HG03175 (cell line): ENCODE measurements around the gene C2orf68.
"Not testable (repeated sequence)": the region's sequence is repeated elsewhere in the genome, so short reads cannot be mapped to it uniquely, and the experiment has no call there.

Source experiments
- ATAC-seq: cut with Tn5 transposase; IDR thresholded peaks from one replicate; pipeline ENCODE4 v1.9.1; 2021; ENCODE audit warnings: mild to moderate bottlenecking, moderate library complexity; ENCODE audit not compliant: unreplicated experiment

The C2orf68 gene

DNA sequence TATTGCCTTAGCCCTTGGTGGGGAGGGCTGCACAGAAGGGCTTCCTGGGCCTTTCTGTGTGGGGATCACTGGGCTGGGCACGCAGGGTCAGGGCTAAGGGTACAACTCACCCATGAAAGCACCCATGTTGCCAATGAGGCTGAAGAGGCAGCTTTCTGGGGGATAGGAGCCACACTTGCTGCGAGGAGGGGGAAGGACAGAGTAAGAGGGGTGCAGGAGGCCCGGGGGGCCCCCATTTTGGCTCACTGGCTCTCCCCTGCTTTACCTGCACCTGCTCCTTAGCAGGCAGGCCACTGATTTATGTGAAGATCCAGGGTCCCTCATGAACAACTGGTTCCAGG, 11.7 kb downstream of the C2orf68 start:
- ATAC-seq = no peak

DNA sequence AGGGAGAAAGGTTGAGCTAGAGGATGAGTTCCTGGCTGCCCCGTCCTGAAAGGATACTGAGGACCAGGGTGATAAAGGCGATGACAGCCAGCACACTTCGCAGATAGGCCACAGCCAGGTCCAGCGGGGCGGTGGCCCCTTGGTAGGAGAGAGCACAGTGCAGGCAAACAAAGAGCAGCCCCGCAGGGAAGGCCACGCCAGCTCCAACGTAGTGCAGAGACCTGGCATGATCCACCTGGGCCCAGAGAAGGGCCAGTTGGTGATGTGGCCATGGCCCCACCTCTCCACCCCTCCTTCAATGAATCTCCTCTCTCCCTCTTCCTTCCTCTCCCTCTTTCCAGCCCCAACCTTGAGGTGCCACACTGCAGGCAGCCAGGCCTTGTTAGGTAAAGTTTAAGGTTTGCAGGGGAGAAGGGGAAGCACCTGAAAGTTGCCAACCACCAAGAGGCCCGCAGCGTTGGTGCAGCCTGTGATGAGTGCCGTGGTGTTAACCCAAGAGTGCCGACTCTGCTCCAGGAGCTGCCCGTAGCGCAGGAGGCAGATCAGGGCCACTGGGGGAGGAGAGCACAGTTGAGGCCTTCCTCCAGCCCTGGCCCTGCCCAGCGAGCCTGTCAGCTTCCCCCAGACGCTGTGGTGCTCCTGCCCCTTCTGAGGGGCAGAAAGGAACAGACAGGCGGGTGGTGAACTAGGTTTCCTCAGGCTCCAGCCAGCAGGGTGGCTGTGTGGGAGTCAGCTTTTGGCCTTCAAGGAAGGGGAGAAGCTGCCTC, 12.2 kb downstream of the C2orf68 start:
- no peak for ATAC-seq

DNA sequence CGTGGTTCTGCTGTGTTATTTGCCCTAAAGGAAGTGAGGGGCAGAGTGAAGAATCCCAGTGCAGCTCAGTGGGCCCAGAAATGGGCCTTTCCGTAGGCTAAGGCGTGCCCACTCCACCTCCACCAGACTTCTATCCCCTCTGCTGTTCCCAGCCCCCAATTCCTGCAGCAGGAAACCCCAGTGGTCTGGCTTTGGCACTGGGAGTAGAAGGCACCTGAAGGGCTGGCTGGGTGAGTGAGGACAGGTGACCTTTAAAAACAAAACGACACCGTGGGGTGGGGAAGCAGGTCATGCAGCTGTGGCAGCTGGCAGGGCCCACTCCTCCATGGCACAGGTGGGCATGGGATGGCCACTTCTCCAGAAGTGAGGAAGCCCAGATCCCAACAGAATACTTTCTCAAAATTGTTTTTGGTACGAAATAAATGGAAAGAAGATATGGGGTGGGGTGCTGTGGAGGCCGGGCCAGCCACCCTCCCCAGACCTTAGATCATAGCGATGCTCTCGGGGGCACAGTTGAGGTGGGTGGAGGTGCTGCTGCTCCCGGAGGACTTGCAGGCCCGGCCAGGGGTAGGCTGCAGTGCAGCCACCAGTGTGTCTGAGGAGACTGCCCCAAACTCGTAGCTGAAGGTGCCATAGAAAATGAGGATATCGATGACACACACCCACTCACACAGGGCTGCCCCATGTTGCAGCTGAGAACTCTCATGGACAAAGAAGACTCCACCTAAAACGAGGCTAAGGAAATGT, 13.1 kb downstream of the C2orf68 start:
- ATAC-seq = no peak

DNA sequence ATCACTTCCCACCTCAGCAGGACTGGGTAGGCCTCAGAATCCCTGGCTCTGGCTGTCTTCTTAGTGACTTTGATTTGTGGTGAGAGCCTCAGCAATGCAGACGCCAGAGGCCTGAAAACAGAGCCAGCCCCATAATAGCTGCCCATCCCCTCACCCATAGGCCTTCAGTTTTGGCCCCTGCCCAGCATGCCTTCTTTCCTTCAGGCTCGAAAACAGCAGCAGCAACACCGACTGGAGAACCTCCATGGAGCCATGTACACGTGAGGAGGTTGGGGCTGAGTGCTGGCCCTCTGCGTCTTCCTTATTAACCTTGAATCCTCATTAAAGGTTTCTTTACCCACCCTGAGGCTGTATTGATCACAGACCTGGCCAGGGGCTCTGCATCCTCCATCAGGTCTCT, 14.6 kb downstream of the C2orf68 start:
- ATAC-seq = no peak

DNA sequence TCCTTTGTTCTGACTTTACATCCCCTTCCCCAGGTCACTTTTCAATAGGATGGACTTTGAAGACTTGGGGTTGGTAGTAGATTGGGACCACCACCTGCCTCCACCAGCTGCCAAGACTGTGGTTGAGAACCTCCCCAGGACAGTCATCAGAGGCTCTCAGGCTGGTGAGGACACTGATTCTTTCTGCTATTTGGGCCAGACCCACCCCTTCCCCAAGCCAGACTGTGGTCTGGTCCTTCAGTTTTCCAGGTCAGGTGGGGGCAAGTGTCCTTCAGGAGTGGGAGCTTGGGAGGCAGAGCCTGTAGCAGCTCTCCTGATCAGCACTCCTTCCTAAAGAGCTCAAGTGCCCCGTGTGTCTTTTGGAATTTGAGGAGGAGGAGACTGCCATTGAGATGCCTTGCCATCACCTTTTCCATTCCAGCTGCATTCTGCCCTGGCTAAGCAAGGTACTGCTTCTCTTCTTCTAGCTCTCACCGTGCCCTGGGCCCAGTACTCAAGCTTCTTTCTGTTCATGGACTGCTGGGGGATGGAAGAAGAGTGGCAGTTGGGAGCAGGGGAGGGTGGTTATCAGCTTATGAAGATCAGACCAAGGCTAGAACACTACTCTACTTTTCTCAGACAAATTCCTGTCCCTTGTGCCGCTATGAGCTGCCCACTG, 15.3 kb downstream of the C2orf68 start:
- ATAC-seq = no peak

DNA sequence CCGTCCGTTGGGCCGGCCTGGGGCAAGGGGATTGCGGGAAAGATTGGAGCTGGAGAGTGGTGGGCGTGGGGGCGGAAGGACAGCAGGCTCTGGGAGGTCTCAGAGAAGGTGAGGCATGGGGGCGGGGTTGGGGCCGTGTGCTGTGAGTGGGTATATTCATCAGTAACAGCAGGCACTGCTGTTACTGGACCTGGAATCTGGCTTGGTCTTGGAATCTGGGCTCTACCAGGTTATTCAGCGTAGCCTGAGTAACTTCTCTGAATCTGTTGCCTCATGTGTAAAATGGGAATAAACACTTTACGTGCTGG, 15.9 kb downstream of the C2orf68 start:
- no peak for ATAC-seq

DNA sequence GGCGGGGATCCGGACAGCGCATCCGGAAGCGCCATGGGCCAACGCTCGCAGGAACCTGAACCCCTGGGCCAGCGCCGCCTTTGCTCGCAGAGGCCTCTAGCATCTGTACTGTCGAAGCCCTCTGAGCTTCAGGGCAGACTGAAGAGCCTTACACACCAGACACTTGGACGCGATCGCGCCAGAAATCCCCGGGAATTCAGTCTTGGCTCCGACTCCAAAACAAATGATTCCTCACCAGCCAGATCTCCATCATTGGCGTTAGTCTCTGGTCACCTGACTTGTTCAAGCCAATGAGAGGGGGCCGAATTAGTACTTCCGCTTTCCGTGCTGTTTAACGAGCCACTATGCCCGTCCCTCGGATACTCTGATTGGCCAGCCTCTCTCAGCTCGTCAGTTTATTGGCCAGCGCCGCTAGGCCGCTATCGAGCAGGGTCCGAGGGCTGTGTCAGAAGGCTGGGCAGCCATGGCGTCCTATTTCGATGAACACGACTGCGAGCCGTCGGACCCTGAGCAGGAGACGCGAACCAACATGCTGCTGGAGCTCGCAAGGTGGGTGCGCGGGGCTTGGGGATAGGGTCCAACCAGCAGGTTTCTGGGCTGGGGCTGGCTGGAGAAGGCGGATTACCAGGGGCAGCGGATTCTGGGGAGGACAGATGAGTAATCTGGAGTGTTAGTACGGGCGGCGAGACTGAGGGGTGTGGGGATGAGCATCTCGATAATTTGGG, 16.4 kb downstream of the C2orf68 start, which contains the start of gene RNF181:
TSS of gene RNF181 (plus strand) at position 445 of the 725 bp plus-strand sequence. CDS start at position 464, 19 bp downstream.
- ATAC-seq = peak; percentile 99

DNA sequence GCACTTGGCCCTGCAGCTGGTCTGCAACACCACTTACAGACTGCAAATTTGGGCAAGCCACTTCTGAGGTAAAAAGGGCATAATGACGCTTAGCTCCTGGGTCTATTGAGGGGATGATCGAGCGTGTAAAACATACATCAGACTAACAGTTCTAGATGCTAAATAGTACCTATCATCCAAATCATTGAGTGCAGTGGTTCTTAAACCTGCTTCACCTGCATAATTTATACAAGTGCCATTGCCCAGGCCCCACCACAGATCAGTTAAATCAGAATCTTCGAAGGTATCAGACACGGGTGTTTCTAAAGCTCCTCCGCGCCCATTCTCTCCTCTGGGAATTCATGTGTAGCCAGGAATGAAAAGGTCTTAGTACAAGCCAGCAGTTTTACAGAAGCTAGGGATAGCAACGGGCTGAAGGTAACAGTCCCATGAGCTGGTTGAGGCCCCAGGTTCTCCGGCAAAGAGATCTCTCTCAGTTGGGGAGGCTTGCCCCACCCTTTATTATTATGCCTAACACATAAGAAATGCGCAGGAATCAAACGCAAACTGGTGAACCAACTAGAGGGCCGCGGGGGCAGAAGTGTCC, 17.1 kb downstream of the C2orf68 start:
- no peak for ATAC-seq

DNA sequence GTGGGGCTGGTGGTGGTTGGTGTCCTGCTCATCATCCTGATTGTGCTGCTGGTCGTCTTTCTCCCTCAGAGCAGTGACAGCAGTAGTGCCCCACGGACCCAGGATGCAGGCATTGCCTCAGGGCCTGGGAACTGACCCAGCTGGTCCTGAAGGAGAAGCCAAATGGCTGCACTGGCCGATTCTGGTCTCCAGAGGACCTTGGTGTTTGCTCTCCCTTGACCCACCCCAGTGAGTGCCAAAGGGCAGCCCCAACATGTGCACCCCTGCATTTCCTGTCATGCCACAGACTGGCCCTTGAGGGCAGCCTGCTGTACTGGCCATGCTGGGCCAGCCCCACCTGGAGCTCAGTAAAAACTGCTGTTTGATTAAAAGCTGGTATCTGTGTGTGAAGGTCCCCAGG, 18.8 kb downstream of the C2orf68 start:
- no peak for ATAC-seq

DNA sequence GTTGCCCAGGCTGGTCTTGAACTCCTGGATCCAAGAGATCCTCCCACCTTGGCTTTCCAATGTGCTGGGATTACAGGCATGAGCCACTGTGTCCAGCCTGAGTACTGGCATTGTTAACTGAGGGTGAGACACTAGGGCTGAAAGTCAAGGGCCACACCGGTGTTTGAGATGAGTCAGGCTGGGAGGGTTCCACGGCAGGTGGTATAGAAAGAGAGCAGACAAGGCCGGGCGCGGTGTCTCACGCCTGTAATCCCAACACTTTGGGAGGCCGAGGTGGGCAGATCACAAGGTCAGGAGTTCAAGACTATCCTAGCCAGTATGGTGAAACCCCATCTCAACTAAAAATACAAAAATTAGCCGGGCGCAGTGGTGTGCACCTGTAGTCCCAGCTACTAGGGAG, 19.6 kb downstream of the C2orf68 start:
- ATAC-seq = not testable (repeated sequence)

DNA sequence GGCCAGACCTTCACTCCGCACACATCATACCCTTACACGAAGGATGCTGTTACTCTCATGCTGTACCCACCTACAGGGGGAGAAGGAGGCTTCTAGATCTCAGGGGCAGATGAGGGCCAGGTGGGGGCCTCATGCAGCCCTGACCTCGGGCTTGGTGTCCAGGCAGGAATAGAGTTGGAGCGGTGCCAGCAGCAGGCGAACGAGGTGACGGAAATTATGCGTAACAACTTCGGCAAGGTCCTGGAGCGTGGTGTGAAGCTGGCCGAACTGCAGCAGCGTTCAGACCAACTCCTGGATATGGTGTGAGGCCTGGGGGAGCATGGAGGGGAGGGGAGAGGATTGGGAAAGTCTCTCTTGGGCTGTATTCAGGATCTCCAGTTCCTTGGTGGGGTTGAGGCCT, 20.3 kb downstream of the C2orf68 start:
- ATAC-seq = no peak

DNA sequence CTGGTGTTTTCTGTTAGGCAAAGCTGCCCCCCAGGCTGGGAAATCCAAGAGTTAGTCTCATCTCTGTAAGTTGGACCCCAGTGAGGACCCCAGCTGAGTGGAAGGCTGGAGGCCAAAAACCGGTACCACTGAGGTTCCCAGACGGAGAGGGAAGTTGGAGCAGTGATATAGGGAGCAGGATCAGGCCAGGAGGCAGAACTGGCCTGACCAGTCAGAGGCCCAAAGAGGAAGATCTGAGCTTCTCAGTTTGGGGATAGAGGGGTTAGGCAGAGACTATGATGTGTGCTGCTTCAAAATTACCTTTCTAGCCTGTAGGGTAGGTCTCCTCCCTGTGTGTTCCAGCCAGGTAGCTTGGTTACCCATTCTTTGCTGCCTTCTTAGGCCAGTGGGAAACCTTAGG, 20.9 kb downstream of the C2orf68 start:
- no peak for ATAC-seq

DNA sequence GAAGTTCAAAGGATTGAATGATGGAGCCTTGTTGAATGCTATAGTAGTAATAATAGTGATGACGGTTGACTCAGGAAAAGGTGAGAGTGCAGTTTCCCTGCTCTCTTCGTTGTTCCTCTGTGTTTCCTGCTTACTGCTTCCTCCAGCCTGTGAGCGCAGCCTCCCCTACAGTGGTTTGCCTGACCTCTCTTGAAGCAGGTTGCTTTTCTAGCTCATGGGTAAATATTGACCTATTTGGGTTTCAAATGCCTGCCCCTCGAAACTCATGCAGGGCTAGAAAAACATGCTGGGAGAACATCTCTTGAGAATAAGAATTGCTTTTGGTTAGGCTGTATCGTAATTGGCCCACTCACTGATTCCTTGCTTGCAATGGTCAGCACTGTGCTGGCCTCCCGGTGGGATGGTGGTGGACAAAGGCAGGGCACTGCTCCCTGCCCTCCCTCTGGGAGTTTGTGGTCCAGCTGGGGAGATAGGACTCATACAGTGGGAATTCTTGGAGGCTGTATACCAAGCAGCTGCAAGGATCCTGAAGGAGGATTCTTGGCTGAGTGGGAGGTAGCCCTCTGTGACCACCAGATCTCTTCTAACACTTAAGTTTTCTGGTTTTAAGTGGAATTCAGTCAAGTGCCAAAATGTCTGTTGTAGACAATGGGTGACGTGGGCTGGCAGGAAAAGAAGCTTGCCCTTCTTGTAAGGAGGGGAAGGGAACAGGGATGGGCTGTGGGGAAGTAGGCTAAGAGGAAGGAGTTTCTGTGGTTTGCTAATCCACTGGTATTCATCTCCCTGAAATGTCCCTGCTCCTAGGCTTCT, 21.7 kb downstream of the C2orf68 start:
- no peak for ATAC-seq

DNA sequence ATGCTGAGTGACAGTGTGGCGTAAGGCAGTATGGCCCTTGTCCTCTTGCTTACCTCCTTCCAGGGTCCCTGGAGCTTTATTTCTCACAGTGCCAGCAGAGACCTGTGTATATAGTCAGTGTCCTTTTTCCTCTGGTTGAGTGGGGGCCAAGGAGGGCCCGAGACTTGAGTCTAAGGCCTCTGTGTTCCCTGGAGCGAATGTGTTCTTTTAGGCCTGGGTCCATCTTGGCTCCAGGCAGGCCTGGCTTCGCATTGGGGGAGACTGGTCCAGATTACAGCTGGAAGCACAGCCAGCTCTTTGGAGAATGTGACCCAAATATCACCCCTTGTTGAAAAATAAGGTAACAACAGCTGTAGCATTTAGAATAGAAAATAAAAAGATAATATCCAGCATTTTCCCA, 22.7 kb downstream of the C2orf68 start:
- no peak for ATAC-seq

DNA sequence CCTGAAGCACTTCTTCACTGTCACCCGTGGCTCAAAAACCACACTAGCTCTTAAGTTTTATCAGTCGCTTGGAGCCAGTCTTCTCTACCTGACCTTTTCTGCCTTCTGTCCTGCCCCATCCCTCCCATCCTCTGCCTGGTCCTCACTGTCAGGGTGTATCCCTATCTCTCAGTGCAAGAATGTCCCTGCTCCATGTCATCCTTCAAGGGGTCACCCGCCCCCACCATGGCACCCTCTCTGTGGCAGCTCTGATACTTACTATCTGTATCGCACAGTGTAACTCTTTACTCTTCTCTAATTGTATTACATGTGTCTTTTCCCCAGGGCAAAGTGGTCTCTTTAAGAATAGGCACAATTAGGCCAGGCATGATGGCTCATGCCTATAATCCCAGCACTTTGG, 23.2 kb downstream of the C2orf68 start:
- no peak for ATAC-seq

DNA sequence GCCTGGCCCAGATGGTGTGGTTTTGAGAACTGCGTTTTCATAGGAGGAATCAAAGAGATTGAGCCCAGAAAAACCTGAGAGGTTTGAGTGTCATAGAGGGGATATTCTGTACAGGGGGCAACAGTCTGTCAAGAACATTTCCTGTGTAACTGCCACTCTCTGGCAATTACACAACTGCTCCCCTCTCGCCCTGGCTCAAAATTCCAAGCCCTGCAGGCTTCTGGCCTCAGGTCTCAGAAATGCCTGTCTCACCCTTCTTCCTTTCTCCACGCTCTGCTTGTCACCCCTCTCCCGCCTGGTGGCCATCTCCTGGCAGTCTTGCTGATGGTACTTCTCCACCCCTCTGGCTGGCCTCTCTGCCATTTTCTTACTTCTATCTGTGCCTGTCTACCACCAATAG, 23.6 kb downstream of the C2orf68 start:
- no peak for ATAC-seq

DNA sequence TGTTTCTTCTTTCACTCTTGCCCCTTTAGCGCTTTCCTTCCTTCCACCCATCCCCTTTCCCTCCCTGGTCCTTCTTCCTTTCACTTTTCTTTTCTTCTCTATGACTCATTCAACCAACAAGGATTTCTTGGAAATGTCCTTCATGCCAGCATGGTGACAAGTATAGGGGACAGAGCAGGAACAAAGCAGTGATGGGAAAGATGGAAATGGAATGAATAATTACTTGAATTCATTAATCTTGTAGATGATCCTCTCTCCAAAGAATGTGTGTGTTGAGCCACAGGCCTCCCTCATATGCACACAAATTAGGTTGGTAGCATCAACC, 26.1 kb downstream of the C2orf68 start:
- no peak for ATAC-seq

DNA sequence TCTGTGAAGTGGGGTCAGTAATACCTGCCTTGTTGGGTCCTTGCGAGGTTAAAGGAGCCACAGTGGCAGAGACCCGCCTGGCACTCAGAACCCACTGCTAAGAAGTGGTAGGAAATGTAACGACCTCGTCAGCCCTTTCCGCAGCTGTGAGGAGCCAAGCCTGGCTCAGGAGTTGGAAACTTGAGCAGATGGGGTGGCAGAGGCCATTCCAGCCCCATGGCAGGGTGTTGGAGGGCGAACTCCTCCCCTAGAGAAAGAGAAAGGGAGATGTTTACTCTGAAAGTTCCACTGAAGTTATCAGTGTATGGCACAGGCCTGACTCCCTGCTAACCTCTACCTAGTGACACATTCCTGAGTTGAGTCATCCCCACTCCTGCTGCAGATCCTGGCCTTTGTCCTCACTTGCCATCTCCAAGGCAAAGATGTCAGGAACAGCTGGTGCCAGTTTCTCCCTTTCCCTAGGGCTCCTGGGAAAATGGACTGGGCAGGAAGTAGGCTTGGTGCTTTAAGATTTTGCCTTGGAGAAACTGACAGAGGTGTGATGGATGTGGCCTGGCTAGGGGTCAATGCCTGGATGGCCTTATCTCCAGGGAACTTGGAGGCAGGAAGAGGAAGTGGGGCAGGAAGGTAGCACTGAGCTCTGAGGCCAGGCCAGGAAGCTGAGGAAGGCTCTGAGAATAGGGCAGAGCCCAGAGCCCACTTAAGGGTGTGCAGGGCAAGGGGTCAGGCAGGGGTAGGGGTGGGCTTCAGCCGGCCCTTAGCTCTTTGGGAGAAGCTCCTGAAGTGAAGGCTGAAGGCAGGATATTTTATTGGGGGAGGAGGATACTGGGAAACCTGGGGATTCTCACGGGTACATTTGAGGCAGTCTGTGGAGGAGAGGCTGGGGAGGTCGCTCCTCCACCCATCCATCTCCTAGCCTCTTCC, 26.7 kb downstream of the C2orf68 start:
- ATAC-seq = no peak

DNA sequence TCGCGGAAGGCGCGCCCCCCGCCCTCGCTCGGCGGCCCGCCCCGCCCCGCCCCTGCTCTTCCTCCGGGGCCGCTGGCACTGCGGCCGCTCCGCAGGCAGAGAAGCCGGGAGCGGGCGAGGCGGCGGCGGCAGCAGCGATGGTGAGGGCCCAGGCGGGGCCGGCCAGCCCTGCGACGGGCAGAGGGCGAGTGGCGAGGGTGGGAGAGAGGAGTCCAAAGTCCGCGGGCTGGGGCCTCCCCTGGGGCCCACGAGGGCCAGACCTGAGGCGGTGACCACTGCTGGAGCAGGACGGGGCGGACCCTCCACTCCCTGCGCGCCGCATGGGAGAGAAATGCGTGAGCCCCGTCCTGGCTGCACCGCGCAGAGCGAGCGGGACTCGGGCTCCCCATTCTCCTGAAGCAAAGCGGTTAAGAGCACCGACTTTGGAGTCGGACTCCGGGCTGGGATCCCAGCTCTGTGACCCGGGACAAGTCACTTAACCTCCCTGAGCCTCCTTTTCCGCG, 27.5 kb downstream of the C2orf68 start, which contains the start of gene VAMP5:
TSS of gene VAMP5 (plus strand) at position 78 of the 503 bp plus-strand sequence. CDS start at position 138, 60 bp downstream.
- no peak for ATAC-seq
